Coronary artery (tissue), 2 donors: ENCODE data around the gene EIF4EBP2.
A peak's percentile ranks its signal among the peaks of the same experiment; 100 is the strongest.

Experiments
- DNase-seq: peaks from one replicate; pipeline ENCODE4 v3.0.0-alpha.2; 2017; ENCODE audit warnings: low spot score
- H3K27ac ChIP-seq, 2 donors: fragments of 200-600 bp; sonication (generic); one replicate each; pipeline ENCODE4 v1.5.1; 2016 to 2019
- H3K4me3 ChIP-seq: fragments of 200-600 bp; sonication (generic); 2 replicates; pipeline ENCODE4 v1.5.1; 2016; ENCODE audit warnings: mild to moderate bottlenecking, moderate library complexity
- TF ChIP-seq, protein P1 (sequence below): fragments of 200-600 bp; sonication (generic); IDR thresholded peaks from one replicate; pipeline ENCODE4 v1.5.1; 2019; ENCODE audit warnings: antibody characterized with exemption

Gene EIF4EBP2

GRCh38 chr10:70432101-70432500, 28.2 kb downstream of the EIF4EBP2 start:
- Histone ChIP-seq H3K4me3 (no peak overlapping the region), H3K27ac (peak overlapping the region; percentile 76 to 93)
- DNase-seq = no peak
- TF ChIP-seq, protein P1, sequence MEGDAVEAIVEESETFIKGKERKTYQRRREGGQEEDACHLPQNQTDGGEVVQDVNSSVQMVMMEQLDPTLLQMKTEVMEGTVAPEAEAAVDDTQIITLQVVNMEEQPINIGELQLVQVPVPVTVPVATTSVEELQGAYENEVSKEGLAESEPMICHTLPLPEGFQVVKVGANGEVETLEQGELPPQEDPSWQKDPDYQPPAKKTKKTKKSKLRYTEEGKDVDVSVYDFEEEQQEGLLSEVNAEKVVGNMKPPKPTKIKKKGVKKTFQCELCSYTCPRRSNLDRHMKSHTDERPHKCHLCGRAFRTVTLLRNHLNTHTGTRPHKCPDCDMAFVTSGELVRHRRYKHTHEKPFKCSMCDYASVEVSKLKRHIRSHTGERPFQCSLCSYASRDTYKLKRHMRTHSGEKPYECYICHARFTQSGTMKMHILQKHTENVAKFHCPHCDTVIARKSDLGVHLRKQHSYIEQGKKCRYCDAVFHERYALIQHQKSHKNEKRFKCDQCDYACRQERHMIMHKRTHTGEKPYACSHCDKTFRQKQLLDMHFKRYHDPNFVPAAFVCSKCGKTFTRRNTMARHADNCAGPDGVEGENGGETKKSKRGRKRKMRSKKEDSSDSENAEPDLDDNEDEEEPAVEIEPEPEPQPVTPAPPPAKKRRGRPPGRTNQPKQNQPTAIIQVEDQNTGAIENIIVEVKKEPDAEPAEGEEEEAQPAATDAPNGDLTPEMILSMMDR = no peak

DNA sequence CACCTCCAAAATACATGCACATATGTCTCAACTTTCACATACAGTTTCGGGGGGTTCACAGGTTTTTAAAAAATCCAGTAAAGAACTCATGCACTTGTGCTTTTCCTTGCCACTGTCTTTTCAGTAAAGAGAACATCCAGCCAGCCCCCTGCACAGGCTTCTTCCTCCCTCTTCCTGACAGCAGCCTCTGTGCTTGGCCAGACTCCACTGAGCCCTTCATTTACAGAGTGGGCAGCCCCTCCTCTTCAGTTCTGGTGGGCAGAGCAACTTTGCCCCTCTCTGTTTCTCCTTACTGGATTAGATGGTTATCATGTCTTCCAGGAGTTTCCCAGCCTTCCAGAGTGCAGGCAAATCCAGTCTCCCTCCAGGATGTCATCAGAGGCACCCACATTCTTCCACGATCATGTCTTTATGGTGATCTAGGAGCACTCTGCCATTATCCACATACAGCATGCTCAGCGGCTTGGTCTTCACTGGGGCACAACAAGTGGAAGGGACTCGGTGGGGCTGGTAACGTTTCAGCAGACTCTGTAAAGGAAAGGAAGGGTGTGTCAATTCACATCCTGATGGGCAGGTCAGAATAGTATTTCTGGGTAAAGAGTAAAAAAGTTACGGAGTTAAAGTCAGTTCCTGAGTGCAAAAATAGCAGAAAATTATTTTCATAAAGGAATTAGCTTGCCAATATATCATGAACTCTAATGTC, 28.8 kb downstream of the EIF4EBP2 start:
- TF ChIP-seq, protein P1 = no peak
- H3K27ac ChIP-seq = peak overlapping the region; percentile 77 to 93
- DNase-seq = no peak
- H3K4me3 ChIP-seq = no peak overlapping the region

DNA sequence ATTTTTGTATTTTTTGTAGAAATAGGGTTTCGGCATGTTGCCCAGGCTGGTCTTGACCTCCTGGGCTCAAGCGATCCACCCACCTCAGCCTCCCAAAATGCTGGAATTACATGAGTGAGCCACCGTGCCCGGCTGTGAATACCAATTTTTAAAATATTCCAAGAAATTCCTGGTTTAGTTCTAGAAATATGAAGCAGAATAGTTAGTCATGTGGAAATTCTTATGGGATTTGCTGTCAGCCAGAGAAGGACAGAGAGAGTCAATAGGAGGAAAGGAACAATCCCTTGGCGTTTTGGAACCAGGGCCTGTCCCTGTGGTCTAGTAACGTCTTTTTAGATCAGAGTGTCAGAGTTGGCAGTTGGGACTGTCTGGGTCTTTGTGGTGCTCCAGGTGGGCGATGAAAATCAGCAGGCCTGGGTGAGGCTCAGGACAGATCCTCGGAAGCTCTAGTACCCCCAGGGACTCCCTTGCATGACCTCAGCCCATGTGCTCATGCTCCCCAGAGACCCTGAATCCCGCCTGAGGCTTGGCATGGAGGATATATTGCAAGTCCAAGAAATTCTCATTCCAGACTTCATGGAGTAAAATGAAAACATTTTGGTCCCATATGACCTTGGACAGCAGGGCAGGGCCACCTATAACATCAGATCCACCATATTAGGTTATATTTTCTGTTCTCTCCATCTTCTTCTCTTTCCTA, 29.8 kb downstream of the EIF4EBP2 start:
- TF ChIP-seq, protein P1 = no peak
- no peak overlapping the region for H3K4me3 ChIP-seq
- no peak for DNase-seq
- H3K27ac ChIP-seq = peak overlapping the region; percentile 72 to 77

DNA sequence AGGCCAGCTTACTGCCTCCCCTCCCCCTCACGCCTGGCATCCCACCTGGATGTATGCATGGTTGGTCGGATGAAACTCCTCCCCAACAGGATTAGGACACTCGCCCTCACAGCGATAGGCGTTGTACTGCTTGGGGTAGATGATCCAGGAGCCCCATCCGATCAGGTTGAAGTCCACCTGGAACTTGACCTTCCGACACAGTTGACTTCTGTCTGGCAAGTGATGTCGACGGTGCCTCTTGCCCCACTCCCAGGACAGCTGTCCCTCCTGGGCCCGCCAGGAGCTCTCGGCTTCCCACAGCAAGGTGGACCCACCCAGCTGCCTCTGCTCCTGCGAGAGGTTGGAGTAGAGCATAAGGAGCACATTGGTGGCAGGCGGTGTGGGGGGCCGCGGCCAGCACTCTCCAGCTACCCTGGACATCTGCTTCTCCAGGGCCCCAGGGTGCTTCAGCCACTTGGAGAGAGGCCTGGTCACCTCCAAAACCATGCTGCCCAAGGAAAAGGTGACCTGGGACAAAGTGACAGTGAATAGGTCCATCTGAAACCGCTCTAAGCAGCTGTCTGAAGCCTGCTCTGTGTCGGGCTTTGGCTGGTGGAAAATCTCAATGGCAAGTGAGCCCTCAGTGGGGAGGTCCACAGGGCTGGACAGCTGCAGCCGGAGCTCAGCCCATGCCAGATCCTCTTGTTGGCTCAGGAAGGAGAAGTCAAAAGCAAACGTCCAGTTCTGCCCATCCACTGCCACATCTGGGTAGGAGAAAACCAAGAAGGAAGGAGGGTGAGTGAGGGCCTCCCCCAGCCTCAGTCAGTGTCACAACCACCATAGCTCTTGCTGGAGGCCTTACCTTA, 31.5 kb downstream of the EIF4EBP2 start:
- no peak for DNase-seq
- TF ChIP-seq, protein P1 = no peak
- Histone ChIP-seq H3K4me3 (no peak overlapping the region), H3K27ac (no peak overlapping the region)

- Histone ChIP-seq H3K4me3 (no peak overlapping the region), H3K27ac (no peak overlapping the region)
- TF ChIP-seq, protein P1 = no peak
- DNase-seq = no peak
Measured at GRCh38 chr10:70437721-70438120, 33.8 kb downstream of the EIF4EBP2 start.

DNA sequence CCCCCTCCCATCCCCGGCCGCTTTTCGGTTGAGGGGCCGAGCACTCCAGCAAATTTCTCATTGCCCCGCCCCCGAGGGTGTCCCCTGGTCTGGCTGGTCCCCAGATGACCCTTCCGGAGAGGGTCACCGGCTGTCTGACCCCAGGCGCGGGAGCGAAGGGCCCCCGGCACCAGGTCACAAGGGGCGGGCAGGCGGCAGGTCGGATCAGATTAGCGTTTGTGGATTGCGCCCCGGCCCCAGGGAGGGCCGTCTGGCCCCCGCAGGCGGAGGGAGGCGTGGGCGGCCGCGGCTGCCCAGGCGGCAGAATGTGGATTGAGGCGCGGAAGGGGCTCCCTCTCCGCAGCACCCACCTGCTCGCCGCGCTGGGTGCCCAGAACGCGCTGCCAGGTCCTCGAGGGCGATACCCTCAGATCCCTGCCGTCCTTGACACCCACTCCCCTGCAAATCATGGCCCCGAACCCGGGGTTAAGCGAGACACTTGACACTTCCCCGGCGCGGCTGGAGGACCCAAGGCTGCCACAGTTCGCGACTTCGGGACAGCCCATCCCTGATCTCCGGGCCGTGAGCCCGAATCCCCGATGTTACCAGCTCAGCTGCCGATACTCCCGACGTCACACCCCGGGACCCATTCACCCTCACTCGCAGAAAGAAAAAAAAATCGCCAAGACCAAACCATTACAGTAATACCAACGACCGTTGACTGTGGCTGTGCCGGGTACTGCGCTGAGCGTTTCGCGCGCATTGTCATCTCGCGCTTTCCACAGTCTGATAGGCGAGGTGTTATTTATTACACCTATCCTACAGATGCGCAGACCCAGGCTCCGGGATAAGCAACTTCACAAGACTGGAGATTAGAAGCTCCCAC, 36.6 kb downstream of the EIF4EBP2 start:
- no peak for DNase-seq
- TF ChIP-seq, protein P1 = no peak
- Histone ChIP-seq H3K27ac (no peak overlapping the region), H3K4me3 (peak overlapping the region; percentile 65)
